Fibroblast of lung (primary cell): ENCODE results near the gene FSTL5. TPM values are rescaled to one million over a fixed set of nuclear protein-coding genes. Genes with fewer than 3 reads are reported as not detected.

Experiments used
- DNase-seq, 2 donors: peaks; one replicate each; pipeline versions ENCODE4 v3.0.0 to v3.0.0-alpha.2; 2010; ENCODE audit warnings: low read depth in 2 of 2
- H2AFZ ChIP-seq: 2 replicates; pipeline ENCODE4 v1.5.1; 2012; ENCODE audit warnings: low read length, control low read depth, inconsistent platforms
- H3K27ac ChIP-seq: 2 replicates; pipeline ENCODE4 v1.5.1; 2011; ENCODE audit warnings: low read length, control low read depth; ENCODE audit not compliant: insufficient read depth
- H3K27me3 ChIP-seq: 2 replicates; pipeline ENCODE4 v1.5.1; 2011; ENCODE audit warnings: mild to moderate bottlenecking, low read length; ENCODE audit not compliant: control insufficient read depth, insufficient read depth
- H3K36me3 ChIP-seq: 2 replicates; pipeline ENCODE4 v1.5.1; 2011; ENCODE audit warnings: low read length; ENCODE audit not compliant: control insufficient read depth, insufficient read depth
- H3K4me1 ChIP-seq: 2 replicates; pipeline ENCODE4 v1.5.1; 2011; ENCODE audit warnings: low read length; ENCODE audit not compliant: control insufficient read depth, insufficient read depth; ENCODE audit errors: extremely low read depth
- H3K4me2 ChIP-seq: 2 replicates; pipeline ENCODE4 v1.5.1; 2011; ENCODE audit warnings: low read length, control low read depth; ENCODE audit not compliant: insufficient read depth; ENCODE audit errors: extremely low read depth
- H3K4me3 ChIP-seq, 4 experiments: fragments of 200-600 bp in 1 of 4; sonication (generic) in 1 of 4; replicated peaks in 1 of 4; 2 replicates each; pipeline ENCODE4 v1.5.1; 2011 to 2016; ENCODE audit warnings: low read length in 4 of 4, low read depth in 3 of 4, mild to moderate bottlenecking in 3 of 4, control low read depth in 2 of 4, inconsistent platforms in 1 of 4, mixed read lengths in 1 of 4; ENCODE audit not compliant: insufficient read depth in 1 of 4; ENCODE audit errors: control extremely low read depth in 1 of 4
- H3K79me2 ChIP-seq: 2 replicates; pipeline ENCODE4 v1.5.1; 2012; ENCODE audit warnings: mild to moderate bottlenecking, low read length, inconsistent platforms; ENCODE audit not compliant: control insufficient read depth, insufficient read depth
- H3K9ac ChIP-seq: 2 replicates; pipeline ENCODE4 v1.5.1; 2011; ENCODE audit warnings: mild to moderate bottlenecking, low read length, control low read depth; ENCODE audit not compliant: insufficient read depth
- H3K9me3 ChIP-seq: 2 replicates; pipeline ENCODE4 v1.5.1; 2012; ENCODE audit warnings: low read depth, low read length; ENCODE audit not compliant: control insufficient read depth, insufficient read depth
- H4K20me1 ChIP-seq: 2 replicates; pipeline ENCODE4 v1.5.1; 2011; ENCODE audit warnings: low read length; ENCODE audit not compliant: control insufficient read depth, insufficient read depth; ENCODE audit errors: extremely low read depth
- CTCF ChIP-seq, 2 donors: IDR thresholded peaks in 1 of 2; conservative IDR thresholded peaks in 1 of 2; 1 replicate in 1 of 2; 2 replicates in 1 of 2; pipeline ENCODE4 v1.5.1; 2011 to 2012; ENCODE audit warnings: low read length in 2 of 2, control low read depth in 1 of 2, inconsistent platforms in 1 of 2, low read depth in 1 of 2, mild to moderate bottlenecking in 1 of 2
- EZH2 ChIP-seq: IDR thresholded peaks from 2 replicates; pipeline ENCODE4 v1.5.1; 2012; ENCODE audit warnings: low read length, control low read depth, mild to moderate bottlenecking; ENCODE audit errors: missing control alignments
- polyA plus RNA-seq, 2 donors: library from polyadenylated mRNA; depleted of rRNA in 1 of 2; stranded (reverse) in 1 of 2; unstranded in 1 of 2; fragments of >200 nt; gene quantifications; 2 replicates each; pipeline ENCODE4 v1.2.1, GENCODE V29; 2011 to 2012; ENCODE audit warnings: missing spikeins in 1 of 2
- total RNA-seq: library from RNA; depleted of rRNA; stranded (reverse); fragments of >200 nt; gene quantifications from 2 replicates; pipeline ENCODE4 v1.2.1, GENCODE V29; 2014

The FSTL5 gene
- total and polyA plus RNA-seq, 2 donors (not counting 1 experiment from before 2014, with no cell fraction given) = 0.11 to 0.33 TPM

GRCh38 chr4:161931089-161931488 is 232.7 kb downstream of the FSTL5 start:
- Histone ChIP-seq H3K4me2 (no peak overlapping the region), H3K9ac (no peak overlapping the region), H3K9me3 (no peaks in the 10 kb centered on the region), H3K27me3 (no peaks in the 10 kb centered on the region), H2AFZ (no peak overlapping the region), H4K20me1 (no peaks in the 10 kb centered on the region), H3K27ac (no peak overlapping the region), H3K4me1 (no peaks in the 10 kb centered on the region), H3K36me3 (no peaks in the 10 kb centered on the region), H3K4me3 (no peak overlapping the region), H3K79me2 (no peaks in the 10 kb centered on the region)
- TF ChIP-seq EZH2 (no peak), CTCF (conservative IDR thresholded peaks at IDR 0.05 in 1 of 2, IDR thresholded peaks at IDR 0.05 in 1 of 2; ENCODE audit: low read depth in 1 of 2, low read length in 2 of 2) (no peak)
- no peak for DNase-seq

GRCh38 chr4:161929956-161930355 is 233.8 kb downstream of the FSTL5 start:
- no peak overlapping the region for H3K9ac ChIP-seq
- DNase-seq = peak in 1 of 2 donors; percentile 81
- no peak overlapping the region for H2AFZ ChIP-seq
- no peaks in the 10 kb centered on the region for H3K9me3 ChIP-seq
- H3K79me2 ChIP-seq = no peaks in the 10 kb centered on the region
- H4K20me1 ChIP-seq = no peaks in the 10 kb centered on the region
- no peak overlapping the region for H3K4me2 ChIP-seq
- TF ChIP-seq EZH2 (no peak), CTCF (conservative IDR thresholded peaks at IDR 0.05 in 1 of 2, IDR thresholded peaks at IDR 0.05 in 1 of 2; ENCODE audit: low read depth in 1 of 2, low read length in 2 of 2) (no peak)
- no peaks in the 10 kb centered on the region for H3K4me1 ChIP-seq
- no peaks in the 10 kb centered on the region for H3K27me3 ChIP-seq
- H3K4me3 ChIP-seq = no peak overlapping the region
- no peak overlapping the region for H3K27ac ChIP-seq
- H3K36me3 ChIP-seq = no peaks in the 10 kb centered on the region

GRCh38 chr4:161926033-161926828 is 237.6 kb downstream of the FSTL5 start:
- DNase-seq = peak in 1 of 2 donors; percentile 24
- Histone ChIP-seq H3K27me3 (no peaks in the 10 kb centered on the region), H3K9ac (no peak overlapping the region), H3K27ac (no peak overlapping the region), H3K79me2 (no peaks in the 10 kb centered on the region), H3K4me3 (no peak overlapping the region), H3K9me3 (no peaks in the 10 kb centered on the region), H3K4me2 (no peak overlapping the region), H3K4me1 (no peaks in the 10 kb centered on the region), H3K36me3 (no peaks in the 10 kb centered on the region), H2AFZ (no peak overlapping the region), H4K20me1 (no peaks in the 10 kb centered on the region)
- TF ChIP-seq EZH2 = no peak
- no peak for TF ChIP-seq CTCF (conservative IDR thresholded peaks at IDR 0.05 in 1 of 2, IDR thresholded peaks at IDR 0.05 in 1 of 2; ENCODE audit: low read depth in 1 of 2, low read length in 2 of 2)
